ENCODE data around the gene TEAD4. TPM values are rescaled to one million over a fixed set of nuclear protein-coding genes. Genes with fewer than 3 reads are reported as not detected.

Gene TEAD4
- total RNA-seq, 1 experiment from 2014 or later: 96.8 TPM

DNA sequence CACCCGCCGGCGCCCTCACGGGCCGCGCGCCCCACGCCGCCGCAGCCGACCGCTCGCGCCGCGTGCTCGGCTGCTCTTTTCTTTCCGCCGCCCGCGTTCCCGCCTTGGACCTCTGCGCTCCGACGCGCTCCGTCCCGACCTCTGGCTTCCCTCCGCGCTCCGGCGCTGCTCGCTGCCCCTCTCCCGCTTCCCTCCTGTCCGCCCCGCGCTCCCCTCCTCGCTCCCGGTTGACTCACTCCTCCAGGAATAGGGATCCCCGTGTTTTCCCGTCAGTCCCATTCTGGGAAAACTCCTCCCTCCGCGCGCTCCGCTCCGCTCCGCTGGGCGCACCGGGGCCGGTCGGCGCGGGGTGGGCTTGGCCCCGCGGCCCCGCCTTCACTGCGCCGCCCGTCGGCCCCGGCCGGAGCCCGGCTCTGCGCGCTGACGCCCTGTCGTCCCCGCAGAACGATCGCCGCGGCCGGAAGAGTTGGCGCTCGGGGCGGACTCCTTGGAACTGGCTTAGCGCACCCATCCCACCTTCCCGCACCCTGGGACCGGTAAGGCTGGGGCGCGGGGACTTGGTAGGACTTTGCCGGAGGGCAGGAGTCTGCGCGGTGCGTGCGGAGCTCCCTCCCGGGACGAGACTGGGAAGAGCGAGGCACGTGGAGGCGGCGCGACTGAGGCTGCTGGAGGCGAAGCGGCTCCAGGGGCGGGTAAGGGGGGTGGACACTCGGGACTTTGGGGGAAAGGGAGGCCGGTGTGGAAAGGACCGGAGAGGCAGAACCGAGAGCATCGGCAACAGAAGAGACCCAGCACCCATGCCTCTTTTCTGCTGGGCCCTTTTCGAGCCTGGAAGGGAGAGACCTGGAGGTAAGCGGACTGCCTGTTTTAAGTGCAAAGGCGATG lies 550 bp downstream of the TEAD4 start (continued):
- TF ChIP-seq, protein P1, sequence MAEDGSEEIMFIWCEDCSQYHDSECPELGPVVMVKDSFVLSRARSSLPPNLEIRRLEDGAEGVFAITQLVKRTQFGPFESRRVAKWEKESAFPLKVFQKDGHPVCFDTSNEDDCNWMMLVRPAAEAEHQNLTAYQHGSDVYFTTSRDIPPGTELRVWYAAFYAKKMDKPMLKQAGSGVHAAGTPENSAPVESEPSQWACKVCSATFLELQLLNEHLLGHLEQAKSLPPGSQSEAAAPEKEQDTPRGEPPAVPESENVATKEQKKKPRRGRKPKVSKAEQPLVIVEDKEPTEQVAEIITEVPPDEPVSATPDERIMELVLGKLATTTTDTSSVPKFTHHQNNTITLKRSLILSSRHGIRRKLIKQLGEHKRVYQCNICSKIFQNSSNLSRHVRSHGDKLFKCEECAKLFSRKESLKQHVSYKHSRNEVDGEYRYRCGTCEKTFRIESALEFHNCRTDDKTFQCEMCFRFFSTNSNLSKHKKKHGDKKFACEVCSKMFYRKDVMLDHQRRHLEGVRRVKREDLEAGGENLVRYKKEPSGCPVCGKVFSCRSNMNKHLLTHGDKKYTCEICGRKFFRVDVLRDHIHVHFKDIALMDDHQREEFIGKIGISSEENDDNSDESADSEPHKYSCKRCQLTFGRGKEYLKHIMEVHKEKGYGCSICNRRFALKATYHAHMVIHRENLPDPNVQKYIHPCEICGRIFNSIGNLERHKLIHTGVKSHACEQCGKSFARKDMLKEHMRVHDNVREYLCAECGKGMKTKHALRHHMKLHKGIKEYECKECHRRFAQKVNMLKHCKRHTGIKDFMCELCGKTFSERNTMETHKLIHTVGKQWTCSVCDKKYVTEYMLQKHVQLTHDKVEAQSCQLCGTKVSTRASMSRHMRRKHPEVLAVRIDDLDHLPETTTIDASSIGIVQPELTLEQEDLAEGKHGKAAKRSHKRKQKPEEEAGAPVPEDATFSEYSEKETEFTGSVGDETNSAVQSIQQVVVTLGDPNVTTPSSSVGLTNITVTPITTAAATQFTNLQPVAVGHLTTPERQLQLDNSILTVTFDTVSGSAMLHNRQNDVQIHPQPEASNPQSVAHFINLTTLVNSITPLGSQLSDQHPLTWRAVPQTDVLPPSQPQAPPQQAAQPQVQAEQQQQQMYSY (CRISPR knock-in tag; IDR thresholded peaks at IDR 0.05): 0 out of 2 replicates have a peak, but pooled peaks have one; percentile 7
- TF ChIP-seq FOXP1 (CRISPR knock-in tag; IDR thresholded peaks at IDR 0.05; ENCODE audit: borderline replicate concordance): peak; percentile 81; the same call in 1 of the 2 replicates
- TF ChIP-seq, protein P2, sequence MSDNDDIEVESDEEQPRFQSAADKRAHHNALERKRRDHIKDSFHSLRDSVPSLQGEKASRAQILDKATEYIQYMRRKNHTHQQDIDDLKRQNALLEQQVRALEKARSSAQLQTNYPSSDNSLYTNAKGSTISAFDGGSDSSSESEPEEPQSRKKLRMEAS (CRISPR knock-in tag; IDR thresholded peaks at IDR 0.05): peak; percentile 83
- TF ChIP-seq, protein P3, sequence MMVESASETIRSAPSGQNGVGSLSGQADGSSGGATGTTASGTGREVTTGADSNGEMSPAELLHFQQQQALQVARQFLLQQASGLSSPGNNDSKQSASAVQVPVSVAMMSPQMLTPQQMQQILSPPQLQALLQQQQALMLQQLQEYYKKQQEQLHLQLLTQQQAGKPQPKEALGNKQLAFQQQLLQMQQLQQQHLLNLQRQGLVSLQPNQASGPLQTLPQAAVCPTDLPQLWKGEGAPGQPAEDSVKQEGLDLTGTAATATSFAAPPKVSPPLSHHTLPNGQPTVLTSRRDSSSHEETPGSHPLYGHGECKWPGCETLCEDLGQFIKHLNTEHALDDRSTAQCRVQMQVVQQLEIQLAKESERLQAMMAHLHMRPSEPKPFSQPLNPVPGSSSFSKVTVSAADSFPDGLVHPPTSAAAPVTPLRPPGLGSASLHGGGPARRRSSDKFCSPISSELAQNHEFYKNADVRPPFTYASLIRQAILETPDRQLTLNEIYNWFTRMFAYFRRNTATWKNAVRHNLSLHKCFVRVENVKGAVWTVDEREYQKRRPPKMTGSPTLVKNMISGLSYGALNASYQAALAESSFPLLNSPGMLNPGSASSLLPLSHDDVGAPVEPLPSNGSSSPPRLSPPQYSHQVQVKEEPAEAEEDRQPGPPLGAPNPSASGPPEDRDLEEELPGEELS (CRISPR knock-in tag; IDR thresholded peaks at IDR 0.05): peak; percentile 43; the same call in 1 of the 2 replicates
- peak; percentile 17; the same call in 1 of the 2 replicates for TF ChIP-seq IRF2 (CRISPR knock-in tag; IDR thresholded peaks at IDR 0.05; ENCODE audit: borderline replicate concordance, low read depth)
- TF ChIP-seq, protein P4, sequence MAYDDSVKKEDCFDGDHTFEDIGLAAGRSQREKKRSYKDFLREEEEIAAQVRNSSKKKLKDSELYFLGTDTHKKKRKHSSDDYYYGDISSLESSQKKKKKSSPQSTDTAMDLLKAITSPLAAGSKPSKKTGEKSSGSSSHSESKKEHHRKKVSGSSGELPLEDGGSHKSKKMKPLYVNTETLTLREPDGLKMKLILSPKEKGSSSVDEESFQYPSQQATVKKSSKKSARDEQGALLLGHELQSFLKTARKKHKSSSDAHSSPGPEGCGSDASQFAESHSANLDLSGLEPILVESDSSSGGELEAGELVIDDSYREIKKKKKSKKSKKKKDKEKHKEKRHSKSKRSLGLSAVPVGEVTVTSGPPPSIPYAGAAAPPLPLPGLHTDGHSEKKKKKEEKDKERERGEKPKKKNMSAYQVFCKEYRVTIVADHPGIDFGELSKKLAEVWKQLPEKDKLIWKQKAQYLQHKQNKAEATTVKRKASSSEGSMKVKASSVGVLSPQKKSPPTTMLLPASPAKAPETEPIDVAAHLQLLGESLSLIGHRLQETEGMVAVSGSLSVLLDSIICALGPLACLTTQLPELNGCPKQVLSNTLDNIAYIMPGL (CRISPR knock-in tag; IDR thresholded peaks at IDR 0.05): 0 out of 2 replicates have a peak, but pooled peaks have one; percentile 81
- 0 out of 2 replicates have a peak, but pooled peaks have one; percentile 9 for TF ChIP-seq NFE2L1 (CRISPR knock-in tag; IDR thresholded peaks at IDR 0.05)
- TF ChIP-seq ZNF219 (CRISPR knock-in tag; IDR thresholded peaks at IDR 0.05; ENCODE audit: borderline replicate concordance): peak; percentile 59
- 0 out of 2 replicates have a peak, but pooled peaks have one; percentile 73 for TF ChIP-seq TCF7 (CRISPR knock-in tag; IDR thresholded peaks at IDR 0.05; ENCODE audit: low read depth)
- TF ChIP-seq ELF4 (CRISPR knock-in tag; IDR thresholded peaks at IDR 0.05; ENCODE audit: low read depth): peak; percentile 60; the same call in 1 of the 2 replicates
- TF ChIP-seq, protein P5, sequence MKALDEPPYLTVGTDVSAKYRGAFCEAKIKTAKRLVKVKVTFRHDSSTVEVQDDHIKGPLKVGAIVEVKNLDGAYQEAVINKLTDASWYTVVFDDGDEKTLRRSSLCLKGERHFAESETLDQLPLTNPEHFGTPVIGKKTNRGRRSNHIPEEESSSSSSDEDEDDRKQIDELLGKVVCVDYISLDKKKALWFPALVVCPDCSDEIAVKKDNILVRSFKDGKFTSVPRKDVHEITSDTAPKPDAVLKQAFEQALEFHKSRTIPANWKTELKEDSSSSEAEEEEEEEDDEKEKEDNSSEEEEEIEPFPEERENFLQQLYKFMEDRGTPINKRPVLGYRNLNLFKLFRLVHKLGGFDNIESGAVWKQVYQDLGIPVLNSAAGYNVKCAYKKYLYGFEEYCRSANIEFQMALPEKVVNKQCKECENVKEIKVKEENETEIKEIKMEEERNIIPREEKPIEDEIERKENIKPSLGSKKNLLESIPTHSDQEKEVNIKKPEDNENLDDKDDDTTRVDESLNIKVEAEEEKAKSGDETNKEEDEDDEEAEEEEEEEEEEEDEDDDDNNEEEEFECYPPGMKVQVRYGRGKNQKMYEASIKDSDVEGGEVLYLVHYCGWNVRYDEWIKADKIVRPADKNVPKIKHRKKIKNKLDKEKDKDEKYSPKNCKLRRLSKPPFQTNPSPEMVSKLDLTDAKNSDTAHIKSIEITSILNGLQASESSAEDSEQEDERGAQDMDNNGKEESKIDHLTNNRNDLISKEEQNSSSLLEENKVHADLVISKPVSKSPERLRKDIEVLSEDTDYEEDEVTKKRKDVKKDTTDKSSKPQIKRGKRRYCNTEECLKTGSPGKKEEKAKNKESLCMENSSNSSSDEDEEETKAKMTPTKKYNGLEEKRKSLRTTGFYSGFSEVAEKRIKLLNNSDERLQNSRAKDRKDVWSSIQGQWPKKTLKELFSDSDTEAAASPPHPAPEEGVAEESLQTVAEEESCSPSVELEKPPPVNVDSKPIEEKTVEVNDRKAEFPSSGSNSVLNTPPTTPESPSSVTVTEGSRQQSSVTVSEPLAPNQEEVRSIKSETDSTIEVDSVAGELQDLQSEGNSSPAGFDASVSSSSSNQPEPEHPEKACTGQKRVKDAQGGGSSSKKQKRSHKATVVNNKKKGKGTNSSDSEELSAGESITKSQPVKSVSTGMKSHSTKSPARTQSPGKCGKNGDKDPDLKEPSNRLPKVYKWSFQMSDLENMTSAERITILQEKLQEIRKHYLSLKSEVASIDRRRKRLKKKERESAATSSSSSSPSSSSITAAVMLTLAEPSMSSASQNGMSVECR (CRISPR knock-in tag; IDR thresholded peaks at IDR 0.05; ENCODE audit: borderline replicate concordance): 0 out of 2 replicates have a peak, but pooled peaks have one; percentile 33
- TF ChIP-seq ZNF416 (CRISPR knock-in tag; IDR thresholded peaks at IDR 0.05): no peak

Data from WTC11 (cell line).